IMR-90 (cell line): ENCODE data around the gene NOXRED1. TPM values are rescaled to one million over a fixed set of nuclear protein-coding genes. Genes with fewer than 3 reads are reported as not detected.

Source experiments
- ATAC-seq: fragments of 200-7000 bp; cut with Tn5 transposase; 2 replicates; pipeline ENCODE4 v1.9.1; 2020; ENCODE audit warnings: low read depth, mild to moderate bottlenecking, moderate library complexity
- BruUV-seq: library from RNA; stranded (reverse); fragments of 400-500 nt; replicated peaks from 2 replicates; lab custom pipeline; 2021; lab: Mats Ljungman, UMichigan
- CTCF ChIA-PET: fragments of 300-600 bp; formaldehyde crosslinking; extraction: SDS; loops from one replicate; lab custom pipeline; 2021; ENCODE audit warnings: antibody characterized with exemption; lab: Yijun Ruan, JAX
- POLR2A ChIA-PET: fragments of 300-600 bp; sonication (Branson Sonifier 250); formaldehyde crosslinking; loops from one replicate; lab custom pipeline; 2022; ENCODE audit warnings: antibody characterized with exemption; ENCODE audit not compliant: unreplicated experiment; lab: Charles Lee
- DNase-seq: peaks from one replicate; pipeline ENCODE4 v3.0.0; 2013
- H2AFZ ChIP-seq: replicated peaks from 2 replicates; pipeline ENCODE3; 2013; ENCODE audit warnings: low read length, mild to moderate bottlenecking; ENCODE audit not compliant: poor library complexity
- H2AK5ac ChIP-seq: 2 replicates; pipeline ENCODE4 v1.6.1; 2013; ENCODE audit warnings: low read depth, low read length, inconsistent platforms
- H2AK9ac ChIP-seq: replicated peaks from 2 replicates; pipeline ENCODE3; 2013; ENCODE audit warnings: mild to moderate bottlenecking, low read depth, low read length, moderate library complexity; ENCODE audit not compliant: poor library complexity
- H2BK120ac ChIP-seq: 2 replicates; pipeline ENCODE4 v1.6.1; 2013; ENCODE audit warnings: low read depth, low read length, inconsistent platforms
- H2BK15ac ChIP-seq: 3 replicates; pipeline ENCODE4 v1.6.1; 2013; ENCODE audit warnings: low read depth, low read length, inconsistent platforms
- H2BK20ac ChIP-seq: 2 replicates; pipeline ENCODE4 v1.6.1; 2013; ENCODE audit warnings: low read depth, mild to moderate bottlenecking, inconsistent platforms, low read length, moderate library complexity
- H2BK5ac ChIP-seq: 2 replicates; pipeline ENCODE4 v1.6.1; 2013; ENCODE audit warnings: mild to moderate bottlenecking, low read depth, low read length, inconsistent platforms; ENCODE audit not compliant: poor library complexity, severe bottlenecking
- H3K14ac ChIP-seq: replicated peaks from 2 replicates; pipeline ENCODE4 v1.6.1; 2013; ENCODE audit warnings: low read depth, low read length, inconsistent platforms
- H3K18ac ChIP-seq: 2 replicates; pipeline ENCODE4 v1.6.1; 2013; ENCODE audit warnings: low read depth, low read length, control low read depth
- H3K23ac ChIP-seq: 2 replicates; pipeline ENCODE4 v1.6.1; 2013; ENCODE audit warnings: low read depth, low read length, inconsistent platforms
- H3K27ac ChIP-seq: 2 replicates; pipeline ENCODE4 v1.5.1; 2013; ENCODE audit warnings: mild to moderate bottlenecking, control low read depth, low read length; ENCODE audit not compliant: insufficient read depth
- H3K27me3 ChIP-seq: 2 replicates; pipeline ENCODE4 v1.6.1; 2013; ENCODE audit warnings: low read length; ENCODE audit not compliant: control insufficient read depth, insufficient read depth
- H3K36me3 ChIP-seq: 2 replicates; pipeline ENCODE4 v1.6.1; 2013; ENCODE audit warnings: low read length, mixed read lengths; ENCODE audit not compliant: control insufficient read depth, insufficient read depth
- H3K4ac ChIP-seq: 2 replicates; pipeline ENCODE4 v1.6.1; 2013; ENCODE audit warnings: low read depth, low read length, inconsistent platforms
- H3K4me1 ChIP-seq: 2 replicates; pipeline ENCODE4 v1.6.1; 2013; ENCODE audit warnings: low read length, mixed read lengths; ENCODE audit not compliant: control insufficient read depth, insufficient read depth
- H3K4me2 ChIP-seq: 2 replicates; pipeline ENCODE4 v1.6.1; 2013; ENCODE audit warnings: low read depth, mild to moderate bottlenecking, control low read depth, low read length, moderate library complexity
- H3K4me3 ChIP-seq: 2 replicates; pipeline ENCODE4 v1.5.1; 2013; ENCODE audit warnings: low read depth, mild to moderate bottlenecking, control low read depth, low read length, moderate library complexity; ENCODE audit not compliant: insufficient read depth
- H3K56ac ChIP-seq: 2 replicates; pipeline ENCODE4 v1.6.1; 2013; ENCODE audit warnings: low read length, inconsistent platforms; ENCODE audit not compliant: insufficient read depth; ENCODE audit errors: extremely low read depth
- H3K79me1 ChIP-seq, 2 experiments: 2 replicates each; pipeline ENCODE4 v1.6.1; 2013; ENCODE audit warnings: low read length in 2 of 2, inconsistent platforms in 1 of 2, low read depth in 1 of 2
- H3K9ac ChIP-seq: 2 replicates; pipeline ENCODE4 v1.6.1; 2013; ENCODE audit warnings: low read depth, low read length, control low read depth
- H3K9me1 ChIP-seq: 2 replicates; pipeline ENCODE4 v1.6.1; 2013; ENCODE audit warnings: low read length, inconsistent platforms; ENCODE audit not compliant: insufficient read depth
- H3K9me3 ChIP-seq: 2 replicates; pipeline ENCODE4 v1.6.1; 2013; ENCODE audit warnings: low read length; ENCODE audit not compliant: control insufficient read depth, insufficient read depth
- H4K20me1 ChIP-seq: 2 replicates; pipeline ENCODE4 v1.6.1; 2013; ENCODE audit warnings: low read length, inconsistent platforms; ENCODE audit not compliant: insufficient read depth
- H4K5ac ChIP-seq: 2 replicates; pipeline ENCODE4 v1.6.1; 2013; ENCODE audit warnings: mild to moderate bottlenecking, low read depth, low read length, control low read depth
- H4K8ac ChIP-seq, 2 experiments: 2 replicates each; pipeline ENCODE4 v1.6.1; 2013; ENCODE audit warnings: low read depth in 2 of 2, low read length in 2 of 2, control low read depth in 1 of 2, inconsistent platforms in 1 of 2
- H4K91ac ChIP-seq: 2 replicates; pipeline ENCODE4 v1.6.1; 2013; ENCODE audit warnings: low read depth, low read length, inconsistent platforms; ENCODE audit not compliant: insufficient read depth
- MAFK ChIP-seq: IDR thresholded peaks from 2 replicates; pipeline ENCODE4 v1.6.1; 2012; ENCODE audit warnings: low read depth, low read length, improper control_type of control experiment
- MAZ ChIP-seq: IDR thresholded peaks from 2 replicates; pipeline ENCODE4 v1.6.1; 2012; ENCODE audit warnings: low read depth, mild to moderate bottlenecking, low read length, improper control_type of control experiment, moderate library complexity, borderline replicate concordance
- POLR2A ChIP-seq: IDR thresholded peaks from 2 replicates; pipeline ENCODE4 v1.6.1; 2012; ENCODE audit warnings: mild to moderate bottlenecking, low read depth, low read length
- RCOR1 ChIP-seq: IDR thresholded peaks from 2 replicates; pipeline ENCODE4 v1.6.1; 2012; ENCODE audit warnings: mild to moderate bottlenecking, low read length, improper control_type of control experiment; ENCODE audit not compliant: insufficient replicate concordance
- WGBS, 2 experiments: methylation state at CpG; one replicate each; pipeline versions ENCODE4 v1.1.5 to v1.1.7; 2013; ENCODE audit warnings: missing lambda C conversion rate in 2 of 2; ENCODE audit not compliant: insufficient read length in 1 of 2; ENCODE audit errors: extremely low coverage in 2 of 2; 5-methylcytosine and 5-hydroxymethylcytosine counted together
- dilution Hi-C: fragments of 300-500 bp; cut with HindIII; formaldehyde crosslinking; loops from one replicate; pipeline ENCODE4 v1.14.3; 2018; ENCODE audit warnings: low sequenced_read_pairs; ENCODE audit not compliant: unreplicated experiment
- in situ Hi-C: fragments of 300-500 bp; cut with MboI; formaldehyde crosslinking; loops from 3 replicates; pipeline ENCODE4 v1.14.3; 2019; ENCODE audit warnings: low sequenced_read_pairs, inconsistent platforms, mixed read lengths
- intact Hi-C: fragments of 100-400 bp; cut with micrococcal nuclease; formaldehyde crosslinking; loops from 2 replicates; pipeline ENCODE4 v1.10.0; 2022
- polyA plus RNA-seq, 3 experiments: library from polyadenylated mRNA; depleted of rRNA; stranded (reverse); fragments of >200 nt; gene quantifications; 2 replicates each; pipeline ENCODE4 v1.2.3, GENCODE V29; 2012; ENCODE audit warnings: low replicate concordance in 1 of 3
- total RNA-seq: library from RNA; depleted of rRNA; stranded (reverse); fragments of >200 nt; gene quantifications from 2 replicates; pipeline ENCODE4 v1.2.3, GENCODE V29; 2012

NOXRED1 gene
- total and polyA plus RNA-seq, 2 of the 4 experiments (the other 2 are of a cell fraction) = under 0.01 to 0.14 TPM

DNA sequence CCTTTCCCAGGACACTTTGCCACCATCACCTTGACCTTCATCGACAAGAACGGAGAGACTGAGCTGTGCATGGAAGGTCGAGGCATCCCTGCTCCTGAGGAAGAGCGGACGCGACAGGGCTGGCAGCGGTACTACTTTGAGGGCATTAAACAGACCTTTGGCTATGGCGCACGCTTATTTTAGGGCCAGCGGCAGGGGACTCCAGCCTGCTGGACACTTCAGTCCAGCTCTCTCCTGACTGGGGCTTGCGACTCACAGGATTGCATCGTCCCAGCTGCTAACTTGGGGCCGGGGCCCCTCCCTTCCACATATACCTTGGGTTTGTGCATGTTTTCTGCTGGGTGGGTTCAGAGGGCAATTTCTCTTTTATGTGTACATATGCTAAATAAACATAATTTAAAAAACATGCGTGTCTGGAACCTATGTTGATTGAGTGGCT, 45.8 kb upstream of the NOXRED1 start:
- peaks cover 27% of the 10 kb centered on the region for H3K36me3 ChIP-seq
- H3K79me1 ChIP-seq = no peaks in the 10 kb centered on the region
- H3K56ac ChIP-seq = no peak overlapping the region
- H3K4ac ChIP-seq = no peak overlapping the region
- H3K9ac ChIP-seq = no peak overlapping the region
- BruUV-seq = TSS peak; percentile 60
- no peak overlapping the region for H4K8ac ChIP-seq
- no peak overlapping the region for H2BK120ac ChIP-seq
- no peak overlapping the region for H2BK15ac ChIP-seq
- no peak overlapping the region for H3K4me2 ChIP-seq
- CTCF ChIA-PET = interaction anchor here (0.8 to 2.2 kb wide), 2 partner anchors 10 to 11 kb away, joined by 3 to 8 read pairs; no protein-coding TSS in a partner anchor
- in situ Hi-C loops (loop anchor here (10.0 kb wide), 1 partner anchor 246 kb away; no protein-coding TSS in a partner anchor), intact Hi-C loops (no loop called here), dilution Hi-C loops (no loop called here)
- H2AFZ ChIP-seq = no peak overlapping the region
- 60% methylated on average over 1 of the region's 14 CpGs; no CpG with 5 or more reads in 1 of the 2 experiments for WGBS, 2 experiments
- no peak overlapping the region for H3K23ac ChIP-seq
- no peak overlapping the region for H3K18ac ChIP-seq
- H4K5ac ChIP-seq = no peak overlapping the region
- peaks cover 9% of the 10 kb centered on the region for H3K27me3 ChIP-seq
- H3K27ac ChIP-seq = no peak overlapping the region
- no peak overlapping the region for H4K91ac ChIP-seq
- ATAC-seq (no peak), DNase-seq (no peak)
- no peak overlapping the region for H2AK5ac ChIP-seq
- no peaks in the 10 kb centered on the region for H3K4me1 ChIP-seq
- POLR2A ChIA-PET = no interaction called here
- no peaks in the 10 kb centered on the region; the same call in 1 of the 2 replicates for H3K9me1 ChIP-seq
- no peak overlapping the region for H2BK5ac ChIP-seq
- TF ChIP-seq MAFK (no peak), MAZ (no peak), RCOR1 (no peak), POLR2A (no peak)
- H2BK20ac ChIP-seq = no peak overlapping the region
- no peak overlapping the region for H3K4me3 ChIP-seq
- no peak overlapping the region for H3K14ac ChIP-seq
- no peaks in the 10 kb centered on the region for H4K20me1 ChIP-seq
- no peaks in the 10 kb centered on the region for H3K9me3 ChIP-seq
- no peak overlapping the region for H2AK9ac ChIP-seq
